Measurements from ENCODE around the gene ADGRL1. TPM values are rescaled to one million over a fixed set of nuclear protein-coding genes. Genes with fewer than 3 reads are reported as not detected.
"Not testable (repeated sequence)": the region's sequence is repeated elsewhere in the genome, so short reads cannot be mapped to it uniquely, and the experiment has no call there.

ADGRL1 gene
- total RNA-seq, 2 experiments from 2014 or later, result 20.8 to 23.5 TPM

GRCh38 chr19:14244393-14244792 is 38.4 kb upstream of the ADGRL1 start:
- ChIA-PET CTCF (interaction anchor here (0.6 kb wide), 1 partner anchor 121 kb away, joined by 3 read pairs; no protein-coding TSS in a partner anchor), POLR2A (interaction anchor here (0.5 kb wide), 1 partner anchor 160 kb away, joined by 3 read pairs; no protein-coding TSS in a partner anchor)
- H3K4me1 Mint-ChIP-seq; DNase-seq; H3K27ac Mint-ChIP-seq; H3K27me3 Mint-ChIP-seq; H3K9me3 Mint-ChIP-seq (ENCODE audit: low read depth); ATAC-seq; H3K36me3 Mint-ChIP-seq (ENCODE audit: low read depth); H3K4me3 Mint-ChIP-seq; intact Hi-C loops (cut with DNase I, micrococcal nuclease): not testable (repeated sequence)

GRCh38 chr19:14243718-14244117 is 37.7 kb upstream of the ADGRL1 start:
- H3K9me3 Mint-ChIP-seq (ENCODE audit: low read depth); H3K27me3 Mint-ChIP-seq; intact Hi-C loops (cut with DNase I, micrococcal nuclease); H3K27ac Mint-ChIP-seq; H3K36me3 Mint-ChIP-seq (ENCODE audit: low read depth); H3K4me1 Mint-ChIP-seq; POLR2A ChIA-PET; ATAC-seq; H3K4me3 Mint-ChIP-seq; DNase-seq; CTCF ChIA-PET: not testable (repeated sequence)

GRCh38 chr19:14237014-14237941 is 31.3 kb upstream of the ADGRL1 start:
- no peak overlapping the region for H3K4me3 Mint-ChIP-seq
- H3K27ac Mint-ChIP-seq, result no peak overlapping the region
- H3K36me3 Mint-ChIP-seq (ENCODE audit: low read depth), result no peaks in the 10 kb centered on the region
- ChIA-PET POLR2A (no interaction called here), CTCF (no interaction called here)
- intact Hi-C loops (cut with DNase I, micrococcal nuclease), result no loop called here
- no peaks in the 10 kb centered on the region for H3K27me3 Mint-ChIP-seq
- H3K9me3 Mint-ChIP-seq (ENCODE audit: low read depth), result peaks cover 1% of the 10 kb centered on the region
- H3K4me1 Mint-ChIP-seq, result no peaks in the 10 kb centered on the region
- DNase-seq (no peak), ATAC-seq (no peak)

GRCh38 chr19:14232945-14233344 is 27.0 kb upstream of the ADGRL1 start:
- H3K4me3 Mint-ChIP-seq; DNase-seq; H3K36me3 Mint-ChIP-seq (ENCODE audit: low read depth); POLR2A ChIA-PET; intact Hi-C loops (cut with DNase I, micrococcal nuclease); H3K27ac Mint-ChIP-seq; ATAC-seq; CTCF ChIA-PET; H3K4me1 Mint-ChIP-seq; H3K27me3 Mint-ChIP-seq; H3K9me3 Mint-ChIP-seq (ENCODE audit: low read depth): not testable (repeated sequence)

GRCh38 chr19:14228446-14229071 is 22.6 kb upstream of the ADGRL1 start:
- Mint-ChIP-seq H3K27ac (peak overlapping the region; percentile 19), H3K4me1 (peaks cover 12% of the 10 kb centered on the region), H3K4me3 (peak overlapping the region; percentile 23)
- H3K36me3 Mint-ChIP-seq (ENCODE audit: low read depth); ATAC-seq; intact Hi-C loops (cut with DNase I, micrococcal nuclease); H3K9me3 Mint-ChIP-seq (ENCODE audit: low read depth); POLR2A ChIA-PET; DNase-seq; H3K27me3 Mint-ChIP-seq; CTCF ChIA-PET: not testable (repeated sequence)

- H3K9me3 Mint-ChIP-seq (ENCODE audit: low read depth); H3K36me3 Mint-ChIP-seq (ENCODE audit: low read depth); DNase-seq; POLR2A ChIA-PET; H3K27ac Mint-ChIP-seq; H3K4me3 Mint-ChIP-seq; H3K27me3 Mint-ChIP-seq; intact Hi-C loops (cut with DNase I, micrococcal nuclease); ATAC-seq: not testable (repeated sequence)
- H3K4me1 Mint-ChIP-seq, result peaks cover 15% of the 10 kb centered on the region
- CTCF ChIA-PET, result interaction anchor here (0.6 kb wide), 1 partner anchor 256 kb away, joined by 3 read pairs; no protein-coding TSS in a partner anchor
Measured at GRCh38 chr19:14226498-14226897, 20.5 kb upstream of the ADGRL1 start.

GRCh38 chr19:14222886-14223285 is 16.9 kb upstream of the ADGRL1 start:
- ChIA-PET POLR2A (no interaction called here), CTCF (no interaction called here)
- Mint-ChIP-seq H3K9me3 (ENCODE audit: low read depth) (no peaks in the 10 kb centered on the region), H3K27ac (no peak overlapping the region), H3K27me3 (no peaks in the 10 kb centered on the region), H3K4me1 (peaks cover 8% of the 10 kb centered on the region), H3K36me3 (ENCODE audit: low read depth) (no peaks in the 10 kb centered on the region), H3K4me3 (no peak overlapping the region)
- DNase-seq (no peak), ATAC-seq (no peak)
- intact Hi-C loops (cut with DNase I, micrococcal nuclease), result no loop called here

- H3K27me3 Mint-ChIP-seq; H3K9me3 Mint-ChIP-seq (ENCODE audit: low read depth); intact Hi-C loops (cut with DNase I, micrococcal nuclease); POLR2A ChIA-PET; H3K36me3 Mint-ChIP-seq (ENCODE audit: low read depth): not testable (repeated sequence)
- peak overlapping the region; percentile 65 for H3K4me3 Mint-ChIP-seq
- DNase-seq (peak; percentile 90), ATAC-seq (peak; percentile 87)
- CTCF ChIA-PET, result interaction anchor here (0.7 to 1.4 kb wide), 5 partner anchors 35 to 127 kb away, joined by 3 to 10 read pairs (median 3); partner anchors contain the start of gene ASF1B
- H3K27ac Mint-ChIP-seq, result peak overlapping the region; percentile 60
- peaks cover 11% of the 10 kb centered on the region for H3K4me1 Mint-ChIP-seq
Measured at GRCh38 chr19:14221345-14221744, 15.4 kb upstream of the ADGRL1 start.

GRCh38 chr19:14218620-14219330 is 12.8 kb upstream of the ADGRL1 start:
- intact Hi-C loops (cut with DNase I, micrococcal nuclease), result no loop called here
- DNase-seq, result no peak
- Mint-ChIP-seq H3K4me3 (no peak overlapping the region), H3K36me3 (ENCODE audit: low read depth) (no peaks in the 10 kb centered on the region), H3K9me3 (ENCODE audit: low read depth) (no peaks in the 10 kb centered on the region), H3K4me1 (peaks cover 13% of the 10 kb centered on the region), H3K27ac (no peak overlapping the region), H3K27me3 (no peaks in the 10 kb centered on the region)
- ATAC-seq, result no peak
- ChIA-PET POLR2A (interaction anchor here (0.5 kb wide), 1 partner anchor 17 kb away, joined by 4 read pairs; no protein-coding TSS in a partner anchor), CTCF (interaction anchor here (2.7 kb wide), 1 partner anchor 131 kb away, joined by 11 read pairs; no protein-coding TSS in a partner anchor)

GRCh38 chr19:14217886-14218285 is 11.9 kb upstream of the ADGRL1 start:
- ATAC-seq; H3K9me3 Mint-ChIP-seq (ENCODE audit: low read depth); H3K36me3 Mint-ChIP-seq (ENCODE audit: low read depth); H3K27me3 Mint-ChIP-seq; H3K4me3 Mint-ChIP-seq; POLR2A ChIA-PET; H3K27ac Mint-ChIP-seq; DNase-seq: not testable (repeated sequence)
- intact Hi-C loops (cut with DNase I, micrococcal nuclease), result loop anchor here in 1 of 2 experiments (2.0 kb wide), 1 partner anchor 71 kb away; no protein-coding TSS in a partner anchor
- CTCF ChIA-PET, result interaction anchor here (0.6 to 2.7 kb wide), 2 partner anchors 55 to 132 kb away, joined by 3 to 11 read pairs; no protein-coding TSS in a partner anchor
- H3K4me1 Mint-ChIP-seq, result peaks cover 13% of the 10 kb centered on the region

- ChIA-PET CTCF (no interaction called here), POLR2A (no interaction called here)
- DNase-seq, result no peak
- Mint-ChIP-seq H3K36me3 (ENCODE audit: low read depth) (no peaks in the 10 kb centered on the region), H3K27me3 (peaks cover 3% of the 10 kb centered on the region), H3K4me1 (peaks cover 10% of the 10 kb centered on the region), H3K27ac (no peak overlapping the region), H3K4me3 (no peak overlapping the region), H3K9me3 (ENCODE audit: low read depth) (no peaks in the 10 kb centered on the region)
- no peak for ATAC-seq
- intact Hi-C loops (cut with DNase I, micrococcal nuclease), result no loop called here
Measured at GRCh38 chr19:14214580-14214979, 8.6 kb upstream of the ADGRL1 start.
